HG03457 (cell line): ENCODE results near the gene SULT1A1.
"Not testable (repeated sequence)": the region's sequence is repeated elsewhere in the genome, so short reads cannot be mapped to it uniquely, and the experiment has no call there.

Source experiments
- ATAC-seq: cut with Tn5 transposase; IDR thresholded peaks from one replicate; pipeline ENCODE4 v1.9.1; 2021; ENCODE audit warnings: moderate number of reproducible peaks; ENCODE audit not compliant: unreplicated experiment

The SULT1A1 gene

GRCh38 chr16:28592511-28592910, 17.3 kb downstream of the SULT1A1 start:
- ATAC-seq: no peak

GRCh38 chr16:28591355-28591754, 18.5 kb downstream of the SULT1A1 start:
- ATAC-seq: no peak

- ATAC-seq: no peak
Measured at GRCh38 chr16:28590384-28591340, 19.2 kb downstream of the SULT1A1 start.

- no peak for ATAC-seq
Measured at GRCh38 chr16:28589930-28590329, 19.9 kb downstream of the SULT1A1 start.

GRCh38 chr16:28589069-28589468, 20.8 kb downstream of the SULT1A1 start:
- ATAC-seq: no peak

- no peak for ATAC-seq
Measured at GRCh38 chr16:28587386-28587785, 22.5 kb downstream of the SULT1A1 start.

GRCh38 chr16:28586466-28586865, 23.4 kb downstream of the SULT1A1 start:
- no peak for ATAC-seq

- ATAC-seq: no peak
Measured at GRCh38 chr16:28585674-28586073, 24.2 kb downstream of the SULT1A1 start.

- no peak for ATAC-seq
Measured at GRCh38 chr16:28580726-28581315, 29.0 kb downstream of the SULT1A1 start.

GRCh38 chr16:28575446-28576109, 34.3 kb downstream of the SULT1A1 start:
- ATAC-seq: no peak

- no peak for ATAC-seq
Measured at GRCh38 chr16:28574925-28575324, 34.9 kb downstream of the SULT1A1 start.

GRCh38 chr16:28573738-28574718, 35.8 kb downstream of the SULT1A1 start:
- ATAC-seq: no peak

GRCh38 chr16:28572696-28573510, 36.9 kb downstream of the SULT1A1 start:
- ATAC-seq: no peak

- ATAC-seq: no peak
Measured at GRCh38 chr16:28569968-28570752, 39.7 kb downstream of the SULT1A1 start.

GRCh38 chr16:28569021-28569420, 40.8 kb downstream of the SULT1A1 start:
- no peak for ATAC-seq

- ATAC-seq: no peak
Measured at GRCh38 chr16:28567292-28567691, 42.6 kb downstream of the SULT1A1 start.

- not testable (repeated sequence) for ATAC-seq
Measured at GRCh38 chr16:28566233-28566925, 43.5 kb downstream of the SULT1A1 start.

GRCh38 chr16:28563218-28563617, 46.6 kb downstream of the SULT1A1 start:
- ATAC-seq: no peak
